Stimulated activated memory B cell treated with anti-CD40 and anti-IgM and Interleukin-4, amounts not matched to agents 10 μg/mL and 1 μg/mL and 100 μg/mL, for 72 hours (primary cell): ENCODE data around the gene PFKL.

Source experiments
- ATAC-seq: fragments of 150-1000 bp; cut with Tn5 transposase; 2 replicates; pipeline ENCODE4 v1.10.0; 2021
- H3K27ac Mint-ChIP-seq: one replicate; pipeline ENCODE4 v1.8.0; 2022; ENCODE audit warnings: mild to moderate bottlenecking, mixed read lengths
- H3K27me3 Mint-ChIP-seq: one replicate; pipeline ENCODE4 v1.8.0; 2022; ENCODE audit warnings: mixed read lengths
- H3K36me3 Mint-ChIP-seq: one replicate; pipeline ENCODE4 v1.8.0; 2022; ENCODE audit warnings: mixed read lengths
- H3K4me1 Mint-ChIP-seq: one replicate; pipeline ENCODE4 v1.8.0; 2022; ENCODE audit warnings: mixed read lengths
- H3K4me3 Mint-ChIP-seq: one replicate; pipeline ENCODE4 v1.8.0; 2022; ENCODE audit warnings: mild to moderate bottlenecking, moderate library complexity, mixed read lengths
- H3K9me3 Mint-ChIP-seq: one replicate; pipeline ENCODE4 v1.8.0; 2022; ENCODE audit warnings: mixed read lengths

The PFKL gene

GRCh38 chr21:44286716-44287632, 12.9 kb upstream of the PFKL start:
- peaks cover 33% of the 10 kb centered on the region for H3K4me1 Mint-ChIP-seq
- no peak overlapping the region for H3K4me3 Mint-ChIP-seq
- no peaks in the 10 kb centered on the region for H3K36me3 Mint-ChIP-seq
- no peak overlapping the region for H3K27ac Mint-ChIP-seq
- ATAC-seq, result peak; percentile 31
- H3K27me3 Mint-ChIP-seq, result peaks cover 44% of the 10 kb centered on the region
- H3K9me3 Mint-ChIP-seq, result no peaks in the 10 kb centered on the region

GRCh38 chr21:44288251-44289110, 11.4 kb upstream of the PFKL start:
- H3K4me1 Mint-ChIP-seq, result peaks cover 31% of the 10 kb centered on the region

GRCh38 chr21:44289381-44290010, 10.4 kb upstream of the PFKL start:
- peaks cover 31% of the 10 kb centered on the region for H3K27me3 Mint-ChIP-seq
- ATAC-seq, result no peak

More at GRCh38 chr21:44288251-44289110, 11.4 kb upstream of the PFKL start:
- Mint-ChIP-seq H3K27me3 (peaks cover 31% of the 10 kb centered on the region), H3K9me3 (no peaks in the 10 kb centered on the region), H3K36me3 (no peaks in the 10 kb centered on the region), H3K4me3 (no peak overlapping the region), H3K27ac (no peak overlapping the region)
- no peak for ATAC-seq

GRCh38 chr21:44290327-44291077, 9.4 kb upstream of the PFKL start:
- no peak overlapping the region for H3K27ac Mint-ChIP-seq
- H3K4me3 Mint-ChIP-seq, result no peak overlapping the region
- no peaks in the 10 kb centered on the region for H3K36me3 Mint-ChIP-seq
- H3K4me1 Mint-ChIP-seq, result peaks cover 37% of the 10 kb centered on the region
- no peak for ATAC-seq
- no peaks in the 10 kb centered on the region for H3K9me3 Mint-ChIP-seq
- H3K27me3 Mint-ChIP-seq, result peaks cover 31% of the 10 kb centered on the region

More at GRCh38 chr21:44289381-44290010, 10.4 kb upstream of the PFKL start:
- Mint-ChIP-seq H3K36me3 (no peaks in the 10 kb centered on the region), H3K4me3 (no peak overlapping the region), H3K9me3 (no peaks in the 10 kb centered on the region), H3K4me1 (peaks cover 27% of the 10 kb centered on the region), H3K27ac (no peak overlapping the region)

- Mint-ChIP-seq H3K27ac (no peak overlapping the region), H3K4me1 (peaks cover 45% of the 10 kb centered on the region), H3K9me3 (no peaks in the 10 kb centered on the region), H3K27me3 (peaks cover 31% of the 10 kb centered on the region), H3K4me3 (no peak overlapping the region), H3K36me3 (no peaks in the 10 kb centered on the region)
- ATAC-seq, result no peak
Measured at GRCh38 chr21:44291078-44291935, 8.5 kb upstream of the PFKL start.

- Mint-ChIP-seq H3K36me3 (no peaks in the 10 kb centered on the region), H3K27ac (no peak overlapping the region), H3K4me1 (peaks cover 46% of the 10 kb centered on the region), H3K4me3 (no peak overlapping the region), H3K27me3 (peaks cover 31% of the 10 kb centered on the region), H3K9me3 (no peaks in the 10 kb centered on the region)
- no peak for ATAC-seq
Measured at GRCh38 chr21:44291936-44292811, 7.7 kb upstream of the PFKL start.

- Mint-ChIP-seq H3K27me3 (peaks cover 26% of the 10 kb centered on the region), H3K4me3 (no peak overlapping the region), H3K9me3 (no peaks in the 10 kb centered on the region), H3K27ac (no peak overlapping the region), H3K4me1 (peaks cover 47% of the 10 kb centered on the region), H3K36me3 (no peaks in the 10 kb centered on the region)
- no peak for ATAC-seq
Measured at GRCh38 chr21:44292812-44293195, 7.0 kb upstream of the PFKL start.

- Mint-ChIP-seq H3K36me3 (no peaks in the 10 kb centered on the region), H3K4me3 (no peak overlapping the region), H3K4me1 (peaks cover 54% of the 10 kb centered on the region), H3K9me3 (no peaks in the 10 kb centered on the region), H3K27ac (no peak overlapping the region), H3K27me3 (peaks cover 17% of the 10 kb centered on the region)
- ATAC-seq, result peak; percentile 42
Measured at GRCh38 chr21:44293551-44294231, 6.2 kb upstream of the PFKL start.

- Mint-ChIP-seq H3K27ac (peak overlapping the region; percentile 70), H3K4me3 (no peak overlapping the region), H3K36me3 (no peaks in the 10 kb centered on the region), H3K4me1 (peaks cover 62% of the 10 kb centered on the region), H3K27me3 (peaks cover 13% of the 10 kb centered on the region), H3K9me3 (no peaks in the 10 kb centered on the region)
- no peak for ATAC-seq
Measured at GRCh38 chr21:44294391-44295162, 5.3 kb upstream of the PFKL start.

GRCh38 chr21:44295163-44295573, 4.7 kb upstream of the PFKL start:
- H3K27ac Mint-ChIP-seq, result peak overlapping the region; percentile 70
- peaks cover 62% of the 10 kb centered on the region for H3K4me1 Mint-ChIP-seq
- H3K27me3 Mint-ChIP-seq, result peaks cover 8% of the 10 kb centered on the region
- H3K36me3 Mint-ChIP-seq, result no peaks in the 10 kb centered on the region
- no peak for ATAC-seq
- no peaks in the 10 kb centered on the region for H3K9me3 Mint-ChIP-seq
- no peak overlapping the region for H3K4me3 Mint-ChIP-seq

- no peaks in the 10 kb centered on the region for H3K9me3 Mint-ChIP-seq
Measured at GRCh38 chr21:44295646-44296045, 4.2 kb upstream of the PFKL start.

GRCh38 chr21:44296103-44296519, 3.7 kb upstream of the PFKL start:
- ATAC-seq, result no peak
- no peaks in the 10 kb centered on the region for H3K36me3 Mint-ChIP-seq
- no peak overlapping the region for H3K4me3 Mint-ChIP-seq
- no peaks in the 10 kb centered on the region for H3K27me3 Mint-ChIP-seq
- peaks cover 63% of the 10 kb centered on the region for H3K4me1 Mint-ChIP-seq
- H3K9me3 Mint-ChIP-seq, result no peaks in the 10 kb centered on the region
- peak overlapping the region; percentile 70 for H3K27ac Mint-ChIP-seq

More at GRCh38 chr21:44295646-44296045, 4.2 kb upstream of the PFKL start:
- Mint-ChIP-seq H3K36me3 (no peaks in the 10 kb centered on the region), H3K4me3 (no peak overlapping the region), H3K27me3 (peaks cover 3% of the 10 kb centered on the region), H3K27ac (peak overlapping the region; percentile 70), H3K4me1 (peaks cover 62% of the 10 kb centered on the region)
- ATAC-seq, result no peak
